Measurements from ENCODE around the gene DPCD.

DPCD gene

DNA sequence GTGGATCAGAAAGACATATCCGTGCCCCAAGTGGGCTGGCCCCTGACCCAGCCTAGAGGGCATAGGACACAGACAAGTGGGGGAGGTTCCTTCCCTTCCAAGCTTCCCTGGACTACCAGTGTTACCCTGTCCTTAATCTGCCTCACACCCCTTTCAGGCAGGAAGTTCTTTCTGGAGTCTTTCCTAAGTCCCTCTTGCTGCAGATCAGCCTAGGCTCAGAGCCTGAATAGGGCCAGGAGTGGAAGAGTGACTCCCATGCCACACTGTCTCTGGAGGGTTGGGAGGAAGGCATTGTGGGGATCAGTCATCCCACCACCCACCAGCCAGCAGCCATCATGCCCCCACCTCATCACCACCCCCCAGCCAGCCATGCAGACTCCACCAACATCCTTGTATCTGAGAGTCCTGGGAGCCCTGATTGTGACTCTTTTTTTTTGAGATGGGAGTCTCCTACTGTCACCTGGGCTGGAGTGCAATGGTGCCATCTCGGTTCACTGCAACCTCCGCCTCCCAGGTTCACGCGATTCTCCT is 22.7 kb upstream of the DPCD start:
- TF ChIP-seq EZH2 (IDR thresholded peaks at IDR 0.05; ENCODE audit: borderline replicate concordance, low read length), result no peak
- TF ChIP-seq, protein P1, sequence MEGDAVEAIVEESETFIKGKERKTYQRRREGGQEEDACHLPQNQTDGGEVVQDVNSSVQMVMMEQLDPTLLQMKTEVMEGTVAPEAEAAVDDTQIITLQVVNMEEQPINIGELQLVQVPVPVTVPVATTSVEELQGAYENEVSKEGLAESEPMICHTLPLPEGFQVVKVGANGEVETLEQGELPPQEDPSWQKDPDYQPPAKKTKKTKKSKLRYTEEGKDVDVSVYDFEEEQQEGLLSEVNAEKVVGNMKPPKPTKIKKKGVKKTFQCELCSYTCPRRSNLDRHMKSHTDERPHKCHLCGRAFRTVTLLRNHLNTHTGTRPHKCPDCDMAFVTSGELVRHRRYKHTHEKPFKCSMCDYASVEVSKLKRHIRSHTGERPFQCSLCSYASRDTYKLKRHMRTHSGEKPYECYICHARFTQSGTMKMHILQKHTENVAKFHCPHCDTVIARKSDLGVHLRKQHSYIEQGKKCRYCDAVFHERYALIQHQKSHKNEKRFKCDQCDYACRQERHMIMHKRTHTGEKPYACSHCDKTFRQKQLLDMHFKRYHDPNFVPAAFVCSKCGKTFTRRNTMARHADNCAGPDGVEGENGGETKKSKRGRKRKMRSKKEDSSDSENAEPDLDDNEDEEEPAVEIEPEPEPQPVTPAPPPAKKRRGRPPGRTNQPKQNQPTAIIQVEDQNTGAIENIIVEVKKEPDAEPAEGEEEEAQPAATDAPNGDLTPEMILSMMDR (IDR thresholded peaks at IDR 0.05; ENCODE audit: low read length), result no peak
- H3K9me3 ChIP-seq (ENCODE audit: low read length), result no peaks in the 10 kb centered on the region
- H3K4me1 ChIP-seq (ENCODE audit: insufficient read depth, low read length, severe bottlenecking), result peaks cover 8% of the 10 kb centered on the region
- no peaks in the 10 kb centered on the region for H3K36me3 ChIP-seq (ENCODE audit: insufficient read depth, low read length)
- H3K79me2 ChIP-seq (ENCODE audit: insufficient read depth, low read length), result no peaks in the 10 kb centered on the region
- H3K4me2 ChIP-seq (ENCODE audit: low read length), result no peak overlapping the region
- H3K27ac ChIP-seq (ENCODE audit: low read depth, low read length, poor library complexity, severe bottlenecking), result no peak overlapping the region
- no peak overlapping the region for H3K9ac ChIP-seq (ENCODE audit: low read length)
- H3K4me3 ChIP-seq (ENCODE audit: low read depth, low read length, poor library complexity, severe bottlenecking), result no peak overlapping the region
- H3K9me2 ChIP-seq (ENCODE audit: low read depth, low read length), result no peaks in the 10 kb centered on the region
- no peaks in the 10 kb centered on the region for H3F3A ChIP-seq (ENCODE audit: insufficient read depth, low read length)
- no peaks in the 10 kb centered on the region for H4K20me1 ChIP-seq (ENCODE audit: insufficient read depth, low read length)
- no peak overlapping the region for H2AFZ ChIP-seq (ENCODE audit: low read length)
- no peaks in the 10 kb centered on the region for H3K27me3 ChIP-seq (ENCODE audit: insufficient read depth, low read length)

DNA sequence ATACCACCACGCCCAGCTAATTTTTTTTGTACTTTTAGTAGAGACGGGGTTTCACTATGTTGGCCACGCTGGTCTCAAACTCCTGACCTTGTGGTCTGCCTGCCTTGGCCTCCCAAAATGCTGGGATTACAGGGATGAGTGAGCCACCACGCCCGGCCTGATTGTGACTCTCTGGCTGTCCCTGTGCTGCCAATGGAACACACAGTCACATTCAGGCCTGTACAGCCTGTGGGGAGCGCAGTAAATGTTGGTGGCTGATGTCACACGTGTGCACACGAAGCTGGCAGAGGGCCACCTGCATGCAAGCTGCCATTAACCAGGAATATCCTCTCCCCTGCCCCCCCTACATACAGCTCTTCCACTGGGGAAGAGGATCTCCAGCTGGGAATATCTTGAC is 22.2 kb upstream of the DPCD start:
- no peak overlapping the region for H2AFZ ChIP-seq (ENCODE audit: low read length)
- H3F3A ChIP-seq (ENCODE audit: insufficient read depth, low read length), result no peaks in the 10 kb centered on the region
- no peak overlapping the region for H3K27ac ChIP-seq (ENCODE audit: low read depth, low read length, poor library complexity, severe bottlenecking)
- peaks cover 10% of the 10 kb centered on the region for H3K4me1 ChIP-seq (ENCODE audit: insufficient read depth, low read length, severe bottlenecking)
- H4K20me1 ChIP-seq (ENCODE audit: insufficient read depth, low read length), result no peaks in the 10 kb centered on the region
- H3K9me2 ChIP-seq (ENCODE audit: low read depth, low read length), result no peaks in the 10 kb centered on the region
- H3K36me3 ChIP-seq (ENCODE audit: insufficient read depth, low read length), result no peaks in the 10 kb centered on the region
- H3K4me3 ChIP-seq (ENCODE audit: low read depth, low read length, poor library complexity, severe bottlenecking), result peak overlapping the region; percentile 30
- H3K27me3 ChIP-seq (ENCODE audit: insufficient read depth, low read length), result no peaks in the 10 kb centered on the region
- H3K79me2 ChIP-seq (ENCODE audit: insufficient read depth, low read length), result no peaks in the 10 kb centered on the region
- TF ChIP-seq, protein P1 (IDR thresholded peaks at IDR 0.05; ENCODE audit: low read length), result no peak
- H3K4me2 ChIP-seq (ENCODE audit: low read length), result peak overlapping the region; percentile 47
- no peaks in the 10 kb centered on the region for H3K9me3 ChIP-seq (ENCODE audit: low read length)
- no peak overlapping the region for H3K9ac ChIP-seq (ENCODE audit: low read length)

DNA sequence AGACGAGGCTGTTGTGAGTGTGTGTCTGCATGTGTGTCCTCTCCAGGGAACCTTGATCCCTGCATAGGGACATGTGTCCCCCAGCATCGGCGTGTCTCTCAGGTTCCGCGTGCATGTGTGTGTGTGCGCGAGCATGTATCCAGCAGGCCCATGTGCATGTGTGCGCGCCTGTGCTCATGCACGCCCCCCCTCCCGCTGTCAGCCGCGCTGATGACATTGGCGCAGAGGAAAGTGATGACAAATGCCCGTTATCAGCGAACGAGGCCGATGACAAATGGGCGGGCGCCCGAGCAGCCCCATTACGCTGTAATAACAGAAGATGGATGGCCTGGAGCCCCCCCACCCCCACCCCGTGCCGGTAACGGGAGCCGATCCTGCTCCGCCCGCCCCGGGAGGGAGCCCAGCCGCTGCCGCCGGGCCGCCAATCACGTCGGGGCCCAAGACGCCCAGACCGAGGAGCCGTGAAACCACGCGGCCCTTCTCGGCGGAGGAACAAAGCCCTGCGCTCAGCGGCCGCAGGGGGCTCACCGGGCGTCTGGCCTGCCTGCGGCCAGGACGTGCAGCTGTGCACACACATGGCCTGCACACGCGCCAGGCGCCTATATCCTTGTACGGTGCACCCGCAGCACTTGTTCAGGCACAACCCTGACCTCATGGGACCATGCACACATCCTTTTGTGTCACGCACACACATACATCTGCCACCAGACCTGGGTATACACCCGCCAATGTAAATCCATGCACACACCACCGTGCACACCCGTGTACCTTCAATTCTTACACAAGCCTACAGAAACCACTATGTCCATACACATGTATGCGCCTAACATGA is 21.6 kb upstream of the DPCD start:
- no peak overlapping the region for H3K9ac ChIP-seq (ENCODE audit: low read length)
- TF ChIP-seq, protein P1 (IDR thresholded peaks at IDR 0.05; ENCODE audit: low read length), result no peak
- TF ChIP-seq EZH2 (IDR thresholded peaks at IDR 0.05; ENCODE audit: borderline replicate concordance, low read length), result no peak
- H3K4me3 ChIP-seq (ENCODE audit: low read depth, low read length, poor library complexity, severe bottlenecking), result peak overlapping the region; percentile 30
- H4K20me1 ChIP-seq (ENCODE audit: insufficient read depth, low read length), result no peaks in the 10 kb centered on the region
- H3K9me2 ChIP-seq (ENCODE audit: low read depth, low read length), result no peaks in the 10 kb centered on the region
- H3K27me3 ChIP-seq (ENCODE audit: insufficient read depth, low read length), result no peaks in the 10 kb centered on the region
- H3K36me3 ChIP-seq (ENCODE audit: insufficient read depth, low read length), result no peaks in the 10 kb centered on the region
- no peak overlapping the region for H3K27ac ChIP-seq (ENCODE audit: low read depth, low read length, poor library complexity, severe bottlenecking)
- peak overlapping the region; percentile 47 for H3K4me2 ChIP-seq (ENCODE audit: low read length)
- no peak overlapping the region for H2AFZ ChIP-seq (ENCODE audit: low read length)
- no peaks in the 10 kb centered on the region for H3K9me3 ChIP-seq (ENCODE audit: low read length)
- peaks cover 10% of the 10 kb centered on the region for H3K4me1 ChIP-seq (ENCODE audit: insufficient read depth, low read length, severe bottlenecking)
- H3F3A ChIP-seq (ENCODE audit: insufficient read depth, low read length), result no peaks in the 10 kb centered on the region
- no peaks in the 10 kb centered on the region for H3K79me2 ChIP-seq (ENCODE audit: insufficient read depth, low read length)

Measured in OCI-LY1 (cell line).